Epithelial cell of prostate (primary cell): Measurements from ENCODE around the gene ABLIM3.
A peak's percentile ranks its signal among the peaks of the same experiment; 100 is the strongest.

Experiments used
- DNase-seq: peaks from one replicate; pipeline ENCODE4 v3.0.0-alpha.2; 2011; ENCODE audit warnings: low read depth, low spot score
- H3K27ac ChIP-seq: fragments of 450-650 bp; 2 replicates; pipeline ENCODE4 v1.5.1; 2017; ENCODE audit warnings: mild to moderate bottlenecking

ABLIM3 gene

DNA sequence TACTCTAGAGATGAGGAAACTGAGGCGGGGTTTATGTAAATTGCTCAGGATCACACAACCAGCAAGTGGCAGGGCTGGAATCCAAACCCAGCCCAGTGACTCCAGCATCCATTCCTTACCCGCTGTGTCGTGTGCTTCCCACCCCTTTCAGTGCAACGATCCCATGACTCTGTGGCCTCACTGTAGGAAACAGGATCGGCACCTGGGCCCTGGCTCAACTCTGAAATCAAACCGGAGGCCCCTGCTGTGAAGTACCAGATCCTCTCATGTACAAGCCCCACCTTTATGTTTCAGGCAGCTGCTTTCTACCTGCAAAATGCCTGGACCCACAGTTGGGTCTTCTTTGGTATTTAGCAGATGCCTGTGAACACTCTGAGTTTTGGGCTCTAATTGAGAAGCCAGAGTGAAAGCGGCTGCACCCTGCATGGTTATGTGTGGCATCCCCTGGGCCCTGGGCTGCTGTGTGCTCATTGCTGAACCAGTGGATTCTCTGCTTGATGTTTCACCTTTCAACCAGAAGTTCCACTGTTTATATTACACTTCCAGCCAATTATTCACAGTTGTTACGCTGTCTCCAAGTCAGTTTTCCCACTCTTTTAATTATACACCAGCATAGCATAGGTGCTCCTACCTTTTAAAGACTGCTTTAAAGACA is 36.7 kb downstream of the ABLIM3 start:
- H3K27ac ChIP-seq, result no peak overlapping the region
- no peak for DNase-seq

- DNase-seq, result no peak
- H3K27ac ChIP-seq, result no peak overlapping the region
These were observed 40.4 kb downstream of the ABLIM3 start for GRCh38 chr5:149181732-149182131.

DNA sequence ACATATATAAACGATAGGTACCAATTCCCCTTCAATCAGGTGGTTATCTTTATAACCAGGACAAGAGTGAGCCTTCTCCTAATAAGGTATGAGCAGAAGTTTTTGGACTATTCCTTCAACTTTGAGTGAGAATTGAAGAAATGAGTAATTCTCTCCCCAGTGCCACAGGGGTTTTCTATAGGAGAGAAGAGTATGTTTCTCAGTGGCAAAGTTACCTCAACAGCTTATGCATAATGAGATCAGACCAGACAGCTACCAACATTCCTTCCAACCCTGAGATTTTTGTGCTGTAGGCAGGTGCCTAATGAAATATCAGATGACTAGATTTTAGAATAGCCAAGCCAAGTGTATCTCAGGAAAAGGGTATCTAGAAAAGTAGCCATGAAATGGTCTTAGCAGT is 40.9 kb downstream of the ABLIM3 start:
- no peak overlapping the region for H3K27ac ChIP-seq
- DNase-seq, result no peak

DNA sequence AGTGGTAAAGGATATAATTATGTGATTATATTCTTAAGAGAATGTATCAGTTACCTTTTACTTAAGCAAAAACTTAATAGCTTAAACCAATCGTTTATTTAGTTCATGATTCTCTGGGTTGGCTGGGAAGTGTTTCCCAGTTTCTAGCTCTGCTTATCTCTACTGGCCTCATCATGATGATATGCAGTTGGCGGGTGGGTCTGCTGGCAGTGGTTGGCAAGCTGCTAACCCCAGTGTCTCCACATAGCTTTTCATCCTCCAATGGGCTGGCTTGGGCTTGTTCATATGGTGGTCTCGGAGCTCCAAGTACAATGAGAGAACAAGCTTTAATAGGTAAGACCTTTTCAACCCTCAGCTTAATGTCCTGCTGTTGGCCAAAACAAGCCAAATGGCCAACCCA is 43.8 kb downstream of the ABLIM3 start:
- DNase-seq, result no peak
- no peak overlapping the region for H3K27ac ChIP-seq

GRCh38 chr5:149186506-149186905 is 45.2 kb downstream of the ABLIM3 start:
- no peak for DNase-seq

DNA sequence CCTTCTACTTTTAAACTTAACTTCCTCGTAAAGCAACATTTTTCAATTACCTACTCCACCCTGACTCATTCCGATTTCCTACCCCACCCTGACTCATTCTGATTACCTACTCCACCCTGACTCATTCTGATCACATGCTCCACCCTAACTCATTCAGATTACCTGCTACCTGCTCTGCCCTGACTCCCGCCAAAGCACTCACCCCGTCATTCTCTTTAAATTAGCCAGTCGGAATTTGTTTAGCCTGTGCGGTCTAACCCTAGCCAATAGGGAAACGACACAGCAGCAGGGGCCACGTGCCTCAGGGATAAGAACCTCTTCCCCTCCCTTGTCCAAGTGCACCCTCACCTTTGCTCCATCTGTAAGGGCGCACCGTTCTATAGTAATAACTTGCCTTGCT is 46.3 kb downstream of the ABLIM3 start:
- peak; percentile 66 for DNase-seq
- H3K27ac ChIP-seq, result peak overlapping the region; percentile 92

More at GRCh38 chr5:149186506-149186905, 45.2 kb downstream of the ABLIM3 start:
- H3K27ac ChIP-seq, result peak overlapping the region; percentile 92

DNA sequence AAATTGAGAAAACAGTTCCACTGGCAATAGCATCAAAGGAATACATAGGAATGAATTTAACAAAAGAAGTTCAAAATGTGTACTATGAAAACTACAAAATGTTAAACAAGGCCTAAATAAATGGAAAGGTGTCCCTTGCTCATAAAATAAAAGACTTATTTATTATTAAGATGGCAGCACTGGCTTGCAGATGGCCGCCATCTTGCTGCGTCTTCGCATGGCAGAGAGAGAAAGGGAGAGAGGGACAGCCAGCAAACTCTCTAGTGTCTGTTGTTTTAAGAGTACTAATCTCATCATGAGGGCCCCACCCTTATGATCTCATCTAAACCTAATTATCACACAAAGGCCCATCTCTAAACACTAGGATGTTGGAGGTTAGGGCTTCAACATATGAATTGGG is 47.1 kb downstream of the ABLIM3 start:
- DNase-seq, result no peak
- H3K27ac ChIP-seq, result peak overlapping the region; percentile 92

DNA sequence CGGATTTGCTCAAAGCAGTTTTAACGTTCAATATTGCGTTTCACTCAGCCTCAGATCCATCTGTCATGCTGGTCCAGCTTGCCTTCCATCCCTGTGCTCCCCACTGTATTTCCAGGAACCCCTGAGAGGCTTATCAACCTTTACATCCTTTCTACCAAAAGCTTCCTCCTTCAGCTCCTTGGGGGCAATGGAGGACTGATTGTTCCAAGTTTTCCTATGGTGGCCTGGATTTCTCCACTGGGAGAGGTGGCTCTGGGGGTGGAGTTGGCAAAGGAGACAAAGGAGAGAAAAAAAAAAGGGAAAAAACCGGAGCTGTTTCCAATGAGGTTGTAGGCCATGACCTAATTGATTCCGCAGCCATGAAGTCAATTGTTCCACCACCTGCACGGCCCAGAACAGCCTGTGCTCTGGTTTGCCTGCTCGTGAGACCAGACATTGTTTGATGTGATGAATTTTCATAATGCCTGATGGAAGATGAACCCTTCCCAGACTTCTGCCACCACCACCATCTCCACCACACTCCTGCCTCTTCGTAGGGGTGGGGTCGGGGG is 54.1 kb downstream of the ABLIM3 start:
- no peak for DNase-seq
- no peak overlapping the region for H3K27ac ChIP-seq

- DNase-seq, result no peak
- no peak overlapping the region for H3K27ac ChIP-seq
These were observed 54.7 kb downstream of the ABLIM3 start for GRCh38 chr5:149195962-149196361.

DNA sequence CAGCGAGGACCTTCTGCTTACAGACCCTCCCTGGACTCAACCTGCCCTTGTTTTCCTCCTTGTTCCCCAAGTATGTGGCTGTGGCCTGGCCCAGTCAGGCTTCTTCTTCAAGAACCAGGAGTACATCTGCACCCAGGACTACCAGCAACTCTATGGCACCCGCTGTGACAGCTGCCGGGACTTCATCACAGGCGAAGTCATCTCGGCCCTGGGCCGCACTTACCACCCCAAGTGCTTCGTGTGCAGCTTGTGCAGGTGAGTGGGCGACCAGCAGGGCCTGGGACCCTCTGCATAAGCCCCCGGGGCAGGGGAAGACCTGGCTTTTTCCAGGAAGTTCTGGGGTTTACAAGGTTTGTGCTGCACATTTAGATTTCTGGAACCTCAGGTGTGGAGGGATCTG is 56.9 kb downstream of the ABLIM3 start:
- no peak for DNase-seq
- no peak overlapping the region for H3K27ac ChIP-seq

GRCh38 chr5:149200355-149200754 is 59.1 kb downstream of the ABLIM3 start:
- no peak for DNase-seq
- no peak overlapping the region for H3K27ac ChIP-seq

GRCh38 chr5:149201121-149201637 is 59.9 kb downstream of the ABLIM3 start:
- no peak overlapping the region for H3K27ac ChIP-seq
- DNase-seq, result no peak

- DNase-seq, result no peak
- no peak overlapping the region for H3K27ac ChIP-seq
These were observed 61.7 kb downstream of the ABLIM3 start for GRCh38 chr5:149202910-149203451.

DNA sequence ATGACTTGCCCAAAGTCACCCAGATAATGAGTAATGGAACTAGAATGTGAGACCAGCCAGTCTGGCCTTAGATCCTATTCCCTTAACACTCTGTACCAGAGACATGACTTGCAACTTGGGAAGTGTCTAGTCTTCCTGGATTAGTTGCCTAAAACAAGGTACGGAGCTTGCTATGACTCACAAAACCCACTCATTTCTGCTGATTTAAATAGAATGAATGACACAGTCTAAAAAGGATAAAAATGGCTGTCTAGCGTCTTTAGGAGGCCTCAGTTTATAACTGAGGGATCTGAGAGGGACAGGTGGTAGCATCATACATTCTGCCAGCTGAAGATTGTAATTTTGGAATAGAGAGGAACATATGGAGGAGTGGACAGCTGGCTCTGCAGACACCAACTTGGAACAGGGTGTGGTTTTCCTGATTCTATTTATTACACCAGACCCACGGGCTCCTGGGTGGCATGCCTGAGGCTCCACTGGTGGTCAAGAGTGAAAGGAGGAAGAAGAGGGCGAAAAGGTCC is 62.7 kb downstream of the ABLIM3 start:
- peak overlapping the region; percentile 37 for H3K27ac ChIP-seq
- DNase-seq, result peak; percentile 18

DNA sequence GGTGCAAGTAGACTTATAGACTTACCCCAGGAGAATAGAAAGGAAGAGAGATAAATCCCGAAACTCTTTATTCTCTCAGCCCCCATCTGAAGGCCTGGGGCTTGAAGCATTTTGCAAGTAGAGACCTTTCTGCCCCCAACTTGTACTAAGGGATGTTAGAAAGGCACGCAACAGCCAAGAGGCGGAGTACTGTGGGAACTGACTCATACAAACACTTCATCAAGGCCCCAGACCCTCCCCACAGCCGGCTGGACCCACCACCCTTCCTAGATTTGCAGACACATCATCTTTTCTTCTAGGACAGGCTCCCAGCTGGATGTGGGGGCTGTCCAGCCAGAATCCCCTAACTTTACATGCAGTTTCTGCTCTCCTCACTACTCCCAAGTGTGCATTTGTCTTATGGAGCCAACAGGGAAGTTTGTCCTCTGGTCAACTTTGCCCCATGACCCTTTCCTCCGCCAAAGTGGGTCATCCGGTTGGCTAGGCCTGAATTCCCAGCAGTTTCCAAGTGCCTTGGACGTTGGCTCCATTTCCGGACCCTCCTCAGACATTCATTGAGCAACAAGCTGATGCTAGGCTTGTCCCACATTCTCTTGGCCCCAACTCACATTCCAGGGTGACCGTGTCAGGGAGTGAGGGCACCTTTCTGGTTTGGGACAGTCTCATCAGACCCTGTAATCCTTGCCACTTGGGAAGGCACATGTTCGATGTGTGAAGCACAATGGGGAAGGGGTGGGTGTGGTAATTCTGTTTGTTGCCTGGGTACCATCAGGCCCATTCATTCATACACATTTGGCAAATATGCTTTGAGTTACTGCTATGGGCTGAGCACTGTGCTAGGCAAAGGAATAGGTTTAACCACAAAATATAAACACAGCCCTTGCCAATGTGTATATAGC is 64.6 kb downstream of the ABLIM3 start:
- no peak overlapping the region for H3K27ac ChIP-seq
- DNase-seq, result no peak

- peak; percentile 26 for DNase-seq
- H3K27ac ChIP-seq, result no peak overlapping the region
These were observed 65.3 kb downstream of the ABLIM3 start for GRCh38 chr5:149206524-149207141.

DNA sequence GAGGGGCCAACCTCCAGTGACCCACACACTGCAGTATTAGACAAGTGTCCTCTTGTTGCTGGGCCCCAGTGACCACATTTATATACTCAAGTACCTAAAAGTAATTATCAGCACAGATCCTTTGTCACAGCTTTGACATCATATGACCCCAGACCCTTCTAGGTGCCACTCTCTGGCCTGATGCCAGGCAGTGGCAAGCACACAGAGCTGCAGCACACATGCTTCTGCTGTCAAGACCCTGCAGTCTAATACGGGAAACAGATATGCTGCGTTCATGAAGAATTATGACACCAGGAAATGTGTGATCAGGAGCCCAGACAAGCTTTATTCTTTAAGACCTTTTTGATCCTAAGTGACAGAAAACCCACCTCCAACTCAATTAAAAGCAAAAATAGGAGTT is 66.5 kb downstream of the ABLIM3 start:
- no peak for DNase-seq
- no peak overlapping the region for H3K27ac ChIP-seq

DNA sequence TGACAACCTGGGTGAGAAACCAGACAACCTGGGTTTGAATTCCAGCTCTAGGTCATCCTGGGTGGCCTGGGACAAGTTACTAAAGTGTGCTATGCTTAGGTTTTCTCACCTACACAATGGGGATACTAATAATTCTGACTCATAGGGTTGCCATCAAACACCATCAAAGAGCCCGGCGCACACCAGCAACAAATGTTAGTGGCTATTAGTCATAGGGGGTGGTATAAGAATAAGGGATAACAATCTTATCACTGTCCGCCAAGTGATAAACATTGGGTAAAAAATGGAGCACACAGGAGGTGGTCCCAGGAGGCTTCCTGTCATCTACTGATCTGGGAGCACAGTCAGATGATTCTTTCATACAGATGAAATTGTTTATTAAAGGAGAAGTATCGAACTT is 68.9 kb downstream of the ABLIM3 start:
- no peak for DNase-seq
- H3K27ac ChIP-seq, result no peak overlapping the region

DNA sequence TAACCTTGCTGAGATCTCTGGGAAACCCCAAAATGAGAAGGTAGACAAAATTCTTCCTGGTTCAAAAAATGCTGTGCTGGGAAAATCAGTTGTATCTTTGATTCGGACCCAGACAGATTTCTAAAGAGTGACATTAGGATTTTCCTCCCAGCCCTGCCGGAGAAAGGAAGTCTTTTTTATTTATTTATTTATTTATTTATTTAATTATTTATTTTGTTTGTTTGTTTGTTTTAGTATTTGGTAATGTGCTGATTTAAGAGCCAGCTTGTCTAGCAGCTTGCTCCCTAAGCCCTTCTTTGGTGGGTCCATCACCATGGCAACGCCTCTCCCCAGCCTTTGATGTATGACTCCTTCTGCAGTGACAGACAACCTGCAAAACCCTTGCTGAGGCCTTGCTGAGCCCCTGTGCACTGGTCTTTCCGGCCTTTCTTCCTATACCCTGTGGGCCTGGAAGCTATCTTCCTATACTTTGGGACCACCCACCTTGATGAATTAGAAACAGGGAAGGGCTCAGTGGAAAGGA is 69.7 kb downstream of the ABLIM3 start:
- no peak for DNase-seq
- no peak overlapping the region for H3K27ac ChIP-seq

DNA sequence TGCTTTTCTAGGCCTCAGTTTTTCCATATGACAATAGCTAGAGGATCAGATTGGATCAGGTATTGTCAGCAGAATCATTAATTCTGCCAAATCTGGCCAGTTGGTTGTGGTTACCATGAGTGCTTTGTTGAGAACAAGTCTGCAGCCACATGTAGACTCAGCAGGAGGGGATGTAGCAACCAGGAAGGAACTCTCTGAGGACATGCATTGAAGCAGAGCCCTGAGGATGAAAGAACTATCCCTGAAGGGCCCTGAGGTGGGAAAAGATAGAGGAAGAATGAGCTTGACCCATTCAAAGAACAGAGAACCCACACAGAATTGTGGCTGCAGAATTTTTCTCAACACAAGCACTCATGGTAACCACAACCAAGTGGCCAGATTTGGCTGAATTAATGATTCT is 70.3 kb downstream of the ABLIM3 start:
- no peak overlapping the region for H3K27ac ChIP-seq
- no peak for DNase-seq
